ENCODE measurements around the gene LPAR6.

Gene LPAR6

GRCh38 chr13:48411841-48412531 is 927 bp downstream of the LPAR6 start:
- no peak for DNase-seq

- no peak for DNase-seq
These were observed 1.6 kb downstream of the LPAR6 start for GRCh38 chr13:48411147-48411794.

- DNase-seq = no peak
These were observed 2.7 kb downstream of the LPAR6 start for GRCh38 chr13:48410199-48410598.

DNA sequence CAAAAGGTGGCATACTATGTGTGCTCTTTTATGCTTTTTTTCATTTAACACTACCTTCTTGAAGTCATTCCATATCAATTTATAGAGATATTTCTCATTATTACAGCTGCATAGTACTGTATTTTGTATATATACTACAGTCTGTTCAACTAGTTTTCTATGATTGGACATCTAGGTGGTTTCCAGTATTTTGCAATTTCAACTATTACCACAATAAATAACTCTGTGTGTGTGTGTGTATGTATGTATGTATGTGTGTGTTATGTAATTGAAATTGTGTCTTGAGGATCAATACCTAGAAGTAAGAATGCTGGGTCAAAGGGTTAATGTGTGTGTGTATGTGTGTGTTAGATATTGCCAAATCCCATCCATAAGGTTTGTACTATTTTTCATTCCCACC is 7.0 kb downstream of the LPAR6 start:
- no peak for DNase-seq

GRCh38 chr13:48404952-48405351 is 8.0 kb downstream of the LPAR6 start:
- no peak for DNase-seq

GRCh38 chr13:48403913-48404312 is 9.0 kb downstream of the LPAR6 start:
- no peak for DNase-seq

DNA sequence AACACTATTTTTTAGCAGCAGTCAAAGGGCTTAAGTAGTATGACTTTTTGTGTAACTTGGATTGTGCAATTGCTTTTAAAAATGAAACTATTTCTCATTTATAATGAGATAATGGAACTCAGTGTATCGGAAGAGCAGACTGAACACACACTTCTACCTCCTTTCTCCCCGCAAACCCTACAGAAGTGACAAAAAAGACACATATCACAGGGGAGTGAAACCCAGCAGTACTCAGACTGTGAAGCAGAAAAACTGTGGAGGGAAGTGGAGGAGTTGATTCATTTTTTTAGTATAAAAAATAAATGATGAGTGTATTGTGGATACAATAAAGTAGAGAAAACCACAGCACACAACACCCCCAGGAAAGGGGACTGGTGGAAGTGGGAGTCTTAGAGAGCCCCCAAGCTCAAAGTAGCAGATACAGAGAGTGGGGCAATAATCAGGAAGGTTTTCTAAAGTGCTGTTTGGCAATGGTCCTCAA is 9.7 kb downstream of the LPAR6 start:
- no peak for DNase-seq

DNA sequence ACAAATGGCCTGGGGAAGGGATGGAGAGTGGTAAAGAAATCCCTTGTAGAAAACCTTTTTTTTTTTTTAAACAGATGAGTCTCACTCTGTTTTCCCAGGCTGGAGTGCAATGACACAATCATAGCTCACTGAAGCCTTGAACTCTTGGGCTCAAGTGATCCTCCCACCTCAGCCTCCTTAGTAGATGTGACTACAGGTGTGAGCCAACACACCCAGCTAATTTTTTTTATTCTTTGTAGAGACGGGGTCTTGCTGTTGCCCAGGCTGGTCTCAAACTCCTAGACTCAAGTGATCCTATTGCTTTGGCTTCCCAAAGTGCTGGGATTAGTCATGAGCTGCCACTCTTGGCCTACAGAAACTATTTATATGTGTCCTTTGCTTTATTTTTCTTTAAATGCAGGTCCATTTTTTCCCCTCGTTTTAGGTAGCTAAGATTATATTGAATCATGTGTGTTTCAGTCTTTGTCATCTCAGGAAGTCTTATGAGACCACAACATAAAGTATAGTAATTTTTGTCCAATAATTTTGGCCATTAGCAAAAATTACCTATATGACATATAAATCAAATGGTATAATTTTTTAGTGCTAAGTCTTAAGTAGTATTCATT is 10.5 kb downstream of the LPAR6 start:
- no peak for DNase-seq

- no peak for DNase-seq
These were observed 11.4 kb downstream of the LPAR6 start for GRCh38 chr13:48401480-48401879.

DNA sequence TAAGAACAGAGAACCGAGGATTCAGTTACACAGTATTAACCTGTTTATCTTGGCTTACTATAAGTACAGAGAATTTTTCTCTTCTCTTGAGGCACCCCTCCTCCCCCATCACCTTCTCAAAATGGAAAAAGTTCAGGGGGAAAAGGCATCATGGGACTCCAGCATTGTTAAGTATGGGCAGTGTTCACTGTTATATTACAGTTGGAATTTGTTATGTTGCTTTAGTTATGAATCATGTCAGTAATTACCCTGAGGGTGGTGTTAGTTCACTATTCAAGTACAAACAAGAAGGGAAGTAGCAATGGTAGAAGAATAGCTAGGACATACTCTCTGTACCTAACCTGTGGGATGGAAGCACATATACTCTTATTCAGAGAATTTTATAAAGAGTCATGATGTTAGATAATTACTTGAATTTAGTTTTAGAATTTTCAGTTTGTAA is 12.0 kb downstream of the LPAR6 start:
- DNase-seq = no peak

DNA sequence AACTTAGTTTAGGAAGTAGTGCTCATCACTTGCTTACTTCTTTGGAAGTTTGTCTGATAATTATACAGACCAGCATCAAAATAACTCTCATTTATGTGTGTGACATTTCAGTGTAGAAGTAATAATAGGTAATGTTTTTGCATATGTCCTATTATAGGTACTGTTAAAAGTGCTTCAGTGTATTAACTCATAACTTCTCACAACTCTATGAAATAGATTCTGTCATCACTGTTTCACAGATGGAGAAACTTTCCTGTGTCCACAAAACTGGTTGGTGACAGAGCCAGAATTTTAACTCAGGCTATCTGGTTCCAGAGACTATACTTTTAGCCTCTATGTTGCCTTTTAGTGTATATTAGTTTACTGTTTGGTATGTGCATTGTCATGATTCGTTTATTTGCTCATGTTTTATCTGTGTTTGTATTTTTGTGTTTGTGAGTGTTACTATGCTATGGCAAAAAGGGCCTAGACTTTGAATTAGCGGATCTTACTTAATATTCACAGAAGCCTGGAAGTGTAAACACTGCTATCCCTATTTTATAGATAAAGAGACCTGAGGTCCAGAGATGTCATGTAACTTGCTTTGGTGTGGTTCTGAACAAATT is 12.7 kb downstream of the LPAR6 start:
- no peak for DNase-seq

- no peak for DNase-seq
These were observed 14.3 kb downstream of the LPAR6 start for GRCh38 chr13:48398450-48399095.

DNA sequence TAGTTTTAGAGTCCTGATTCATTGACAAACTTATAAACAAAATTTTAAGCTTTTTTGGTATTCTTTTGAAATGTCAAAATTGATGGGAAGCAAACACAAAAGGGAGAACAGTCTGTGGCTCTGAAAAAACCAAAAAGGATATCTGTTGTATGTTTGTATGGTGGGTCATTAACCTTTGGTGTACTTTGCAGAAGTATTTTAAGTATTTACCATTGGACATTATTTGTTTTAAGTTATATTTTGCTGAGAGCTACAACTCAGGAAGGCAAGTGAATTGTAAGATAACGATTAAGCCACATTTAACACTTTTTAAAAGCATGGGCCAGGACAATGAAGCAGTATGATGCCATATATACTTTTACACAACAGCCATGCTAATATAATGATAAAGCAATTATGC is 15.2 kb downstream of the LPAR6 start:
- DNase-seq = no peak

- DNase-seq = no peak
These were observed 19.2 kb downstream of the LPAR6 start for GRCh38 chr13:48393698-48394085.

GRCh38 chr13:48393030-48393697 is 19.7 kb downstream of the LPAR6 start:
- no peak for DNase-seq

- no peak for DNase-seq
These were observed 21.7 kb downstream of the LPAR6 start for GRCh38 chr13:48391257-48391656.

GRCh38 chr13:48386816-48387215 is 26.1 kb downstream of the LPAR6 start:
- no peak for DNase-seq

- no peak for DNase-seq
These were observed 29.5 kb downstream of the LPAR6 start for GRCh38 chr13:48383384-48383783.

DNA sequence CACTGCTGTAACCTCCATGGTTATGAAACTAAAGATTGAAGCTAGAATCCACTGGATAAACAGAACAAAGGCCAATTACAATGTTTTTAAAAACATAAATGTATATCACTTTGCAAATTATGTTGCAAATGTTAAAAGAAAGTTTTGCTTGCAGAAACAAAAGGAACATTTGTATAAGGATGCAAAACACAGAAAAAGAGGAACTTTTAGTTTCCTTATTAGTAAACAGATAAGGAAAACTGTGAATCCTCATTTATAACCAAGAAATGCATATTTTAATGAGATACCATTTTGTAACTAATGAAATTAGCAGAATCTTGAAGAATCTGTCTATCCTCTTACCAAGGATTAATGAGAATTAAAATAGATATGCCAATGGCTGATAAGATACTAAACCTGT is 32.3 kb downstream of the LPAR6 start:
- no peak for DNase-seq

DNA sequence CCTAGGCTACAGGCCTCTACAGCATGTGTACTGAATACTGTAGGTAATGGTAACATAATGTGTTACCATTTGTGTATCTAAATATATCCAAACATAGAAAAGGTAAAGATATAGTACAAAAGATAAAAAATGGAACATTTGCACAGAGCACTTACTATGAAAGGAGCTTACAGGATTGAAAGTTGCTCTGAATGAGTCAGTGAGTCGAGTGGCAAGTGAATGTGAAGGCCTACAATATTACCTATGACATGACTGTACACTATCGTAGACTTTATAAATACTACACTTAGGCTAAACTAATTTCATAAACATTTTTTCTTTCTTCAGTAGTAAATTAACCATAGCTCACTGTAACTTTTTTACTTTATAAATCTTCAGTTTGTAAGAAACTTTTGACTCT is 35.1 kb downstream of the LPAR6 start:
- no peak for DNase-seq

DNA sequence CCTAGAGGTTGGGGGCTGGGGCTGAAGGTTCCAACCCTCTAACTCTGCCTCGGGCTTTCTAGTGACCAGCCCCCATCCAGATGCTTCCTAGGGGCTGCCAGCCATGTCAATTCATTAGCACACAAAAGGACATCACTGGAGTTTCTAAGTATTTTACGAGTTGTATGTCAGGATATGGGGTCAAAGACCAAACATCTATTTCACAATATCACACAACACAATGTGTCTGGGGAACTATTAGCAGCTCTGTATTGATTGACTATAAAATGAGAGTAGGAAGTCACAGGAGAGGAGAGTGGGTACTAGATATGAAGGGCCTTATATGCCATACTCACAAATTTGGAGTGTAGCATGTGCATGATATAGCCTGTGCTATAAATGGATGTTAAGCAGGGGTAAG is 42.1 kb downstream of the LPAR6 start:
- DNase-seq = no peak

DNA sequence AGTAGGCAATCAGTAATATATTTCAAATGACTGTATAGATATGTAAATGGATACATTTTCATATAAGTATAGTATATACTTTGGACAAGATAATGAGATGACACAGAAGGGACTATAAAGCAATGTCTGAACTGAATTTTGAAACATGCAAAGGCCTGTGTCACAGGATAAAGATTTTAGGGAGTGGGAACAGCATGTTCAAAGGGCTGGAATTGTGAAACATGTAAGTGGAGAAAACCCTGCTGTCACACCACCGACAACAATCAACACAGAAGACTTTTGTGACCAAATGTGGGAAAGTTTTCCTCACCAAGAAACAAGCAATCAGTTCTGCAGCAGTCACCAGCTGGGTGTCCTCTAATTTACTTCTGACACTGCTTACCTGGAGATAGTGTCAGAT is 42.9 kb downstream of the LPAR6 start:
- DNase-seq = no peak

Measured in NCI-H446 (cell line).